Endothelial cell of umbilical vein (primary cell): ENCODE results near the gene PANX1. TPM values are rescaled to one million over a fixed set of nuclear protein-coding genes. Genes with fewer than 3 reads are reported as not detected.

Experiments used
- BruUV-seq: library from RNA; stranded (reverse); fragments of 400-500 nt; replicated peaks from 2 replicates; lab custom pipeline; 2021; lab: Mats Ljungman, UMichigan
- CTCF ChIA-PET: fragments of 300-600, 350-600 bp; sonication (Branson Sonifier 250); formaldehyde crosslinking; loops from one replicate; lab custom pipeline; 2021; ENCODE audit warnings: antibody characterized with exemption, inconsistent platforms; lab: Charles Lee
- POLR2A ChIA-PET: fragments of 300-600, 350-600 bp; sonication (Branson Sonifier 250); formaldehyde crosslinking; loops from one replicate; lab custom pipeline; 2021; ENCODE audit warnings: antibody characterized with exemption, inconsistent platforms; lab: Charles Lee
- DNase-seq: peaks from one replicate; pipeline ENCODE4 v3.0.0-alpha.2; 2011; ENCODE audit warnings: low read depth, low spot score
- FAIRE-seq: peaks from 2 replicates; lab custom pipeline; 2011; peaks lifted over from hg19 to GRCh38; lab: Jason Lieb, UNC
- H2AFZ ChIP-seq: 2 replicates; pipeline ENCODE4 v1.6.0; 2012; ENCODE audit warnings: low read depth, low read length, control low read depth, inconsistent platforms
- H3K27ac ChIP-seq: 2 replicates; pipeline ENCODE4 v1.5.1; 2011; ENCODE audit warnings: low read depth, mild to moderate bottlenecking, control low read depth, low read length, moderate library complexity; ENCODE audit not compliant: insufficient read depth
- H3K27me3 ChIP-seq, 2 experiments: 2 replicates each; pipeline versions ENCODE4 v1.6.0 to v1.6.1; 2011; ENCODE audit warnings: low read length in 2 of 2, mixed read lengths in 1 of 2; ENCODE audit not compliant: control insufficient read depth in 2 of 2, insufficient read depth in 2 of 2
- H3K36me3 ChIP-seq, 2 experiments: 2 replicates in 1 of 2; 3 replicates in 1 of 2; pipeline ENCODE4 v1.5.1; 2011; ENCODE audit warnings: low read length in 2 of 2, mild to moderate bottlenecking in 1 of 2, moderate library complexity in 1 of 2; ENCODE audit not compliant: control insufficient read depth in 2 of 2, insufficient read depth in 2 of 2; ENCODE audit errors: extremely low read depth in 1 of 2
- H3K4me1 ChIP-seq: 3 replicates; pipeline ENCODE4 v1.5.1; 2011; ENCODE audit warnings: mild to moderate bottlenecking, low read length; ENCODE audit not compliant: control insufficient read depth, insufficient read depth; ENCODE audit errors: extremely low read depth
- H3K4me2 ChIP-seq: 2 replicates; pipeline ENCODE4 v1.6.1; 2011; ENCODE audit warnings: low read length, control low read depth, mixed read lengths; ENCODE audit not compliant: insufficient read depth
- H3K4me3 ChIP-seq, 3 experiments: fragments of 200-600 bp in 1 of 3; sonication (generic), shearing (Covaris generic) in 1 of 3; replicated peaks in 1 of 3; 2 replicates each; pipeline ENCODE4 v1.5.1; 2011 to 2016; ENCODE audit warnings: control low read depth in 3 of 3, low read length in 3 of 3, mild to moderate bottlenecking in 2 of 3, inconsistent platforms in 1 of 3, low read depth in 1 of 3, moderate library complexity in 1 of 3; ENCODE audit not compliant: insufficient read depth in 1 of 3
- H3K79me2 ChIP-seq: 2 replicates; pipeline ENCODE4 v1.6.0; 2012; ENCODE audit warnings: low read length, inconsistent platforms; ENCODE audit not compliant: control insufficient read depth, insufficient read depth
- H3K9ac ChIP-seq: replicated peaks from 2 replicates; pipeline ENCODE3; 2011; ENCODE audit warnings: low read length, control low read depth; ENCODE audit not compliant: insufficient read depth; ENCODE audit errors: extremely low read depth
- H3K9me1 ChIP-seq: replicated peaks from 3 replicates; pipeline ENCODE4 v1.6.0; 2011; ENCODE audit warnings: mild to moderate bottlenecking, low read length; ENCODE audit not compliant: control insufficient read depth, insufficient read depth; ENCODE audit errors: extremely low read depth
- H3K9me3 ChIP-seq: replicated peaks from 2 replicates; pipeline ENCODE4 v1.5.1; 2012; ENCODE audit warnings: low read length, inconsistent platforms; ENCODE audit not compliant: control insufficient read depth, insufficient read depth
- H4K20me1 ChIP-seq: replicated peaks from 2 replicates; pipeline ENCODE3; 2011; ENCODE audit warnings: mild to moderate bottlenecking, low read length; ENCODE audit not compliant: control insufficient read depth, insufficient read depth; ENCODE audit errors: extremely low read depth
- EZH2 ChIP-seq: IDR thresholded peaks from 2 replicates; pipeline ENCODE4 v1.6.1; 2012; ENCODE audit warnings: borderline replicate concordance, low read depth, mild to moderate bottlenecking, moderate library complexity, low read length, inconsistent platforms; ENCODE audit not compliant: severe bottlenecking
- FOS ChIP-seq: IDR thresholded peaks from 2 replicates; pipeline ENCODE4 v1.6.1; 2011; ENCODE audit warnings: mild to moderate bottlenecking, low read length, moderate library complexity, borderline replicate concordance; ENCODE audit not compliant: insufficient read depth
- GATA2 ChIP-seq: IDR thresholded peaks from 2 replicates; pipeline ENCODE4 v1.7.0; 2011; ENCODE audit warnings: low read depth, mild to moderate bottlenecking, moderate library complexity, mixed read lengths, low read length; ENCODE audit not compliant: insufficient read length, insufficient read depth
- JUN ChIP-seq: IDR thresholded peaks from 2 replicates; pipeline ENCODE4 v1.6.1; 2011; ENCODE audit warnings: borderline replicate concordance, low read depth; ENCODE audit not compliant: insufficient read length, insufficient read depth
- MYC ChIP-seq: IDR thresholded peaks from one replicate; pipeline ENCODE4 v1.6.1; 2011; ENCODE audit warnings: mild to moderate bottlenecking, low read depth, low read length
- POLR2A ChIP-seq: IDR thresholded peaks from 2 replicates; pipeline ENCODE4 v1.6.1; 2012; ENCODE audit warnings: low read depth, mild to moderate bottlenecking, control low read depth, low read length
- POLR2AphosphoS5 ChIP-seq: IDR thresholded peaks from 2 replicates; pipeline ENCODE4 v1.6.1; 2012; ENCODE audit warnings: low read depth, mild to moderate bottlenecking, control low read depth, low read length, moderate library complexity; ENCODE audit not compliant: insufficient read depth
- dilution Hi-C: fragments of 300-500 bp; cut with MboI; formaldehyde crosslinking; loops from one replicate; pipeline ENCODE4 v1.15.0; 2019; ENCODE audit warnings: low sequenced_read_pairs; ENCODE audit not compliant: extremely low pct_ligation_motif_present
- intact Hi-C: fragments of 100-400 bp; cut with micrococcal nuclease; formaldehyde crosslinking; loops from one replicate; pipeline ENCODE4 v1.10.0; 2022
- polyA plus RNA-seq, 4 experiments: library from polyadenylated mRNA; depleted of rRNA in 3 of 4; stranded (reverse) in 3 of 4; unstranded in 1 of 4; fragments of >200 nt; gene quantifications; 2 replicates each; pipeline versions ENCODE4 v1.2.1 to v1.2.3, GENCODE V29; 2011 to 2012; ENCODE audit warnings: missing spikeins in 1 of 4
- total RNA-seq: library from RNA; stranded (reverse); gene quantifications from 2 replicates; pipeline ENCODE4 v1.2.3, GENCODE V29; 2021
- TF ChIP-seq, protein P1 (sequence below), 2 donors: IDR thresholded peaks; 1 replicate in 1 of 2; 2 replicates in 1 of 2; pipeline ENCODE4 v1.5.1; 2011; ENCODE audit warnings: low read length in 2 of 2, mild to moderate bottlenecking in 2 of 2, moderate library complexity in 2 of 2, control low read depth in 1 of 2, inconsistent platforms in 1 of 2, low read depth in 1 of 2; ENCODE audit not compliant: insufficient read depth in 1 of 2; ENCODE audit errors: extremely low read depth in 1 of 2
- TF ChIP-seq, protein P2 (sequence below): IDR thresholded peaks from 2 replicates; pipeline ENCODE4 v1.6.1; 2011; ENCODE audit not compliant: insufficient read depth, insufficient read length

Gene PANX1
- total and polyA plus RNA-seq, 2 donors (not counting 3 experiments of a cell fraction or from before 2014, with no cell fraction given), result 9.5 to 20.9 TPM

DNA sequence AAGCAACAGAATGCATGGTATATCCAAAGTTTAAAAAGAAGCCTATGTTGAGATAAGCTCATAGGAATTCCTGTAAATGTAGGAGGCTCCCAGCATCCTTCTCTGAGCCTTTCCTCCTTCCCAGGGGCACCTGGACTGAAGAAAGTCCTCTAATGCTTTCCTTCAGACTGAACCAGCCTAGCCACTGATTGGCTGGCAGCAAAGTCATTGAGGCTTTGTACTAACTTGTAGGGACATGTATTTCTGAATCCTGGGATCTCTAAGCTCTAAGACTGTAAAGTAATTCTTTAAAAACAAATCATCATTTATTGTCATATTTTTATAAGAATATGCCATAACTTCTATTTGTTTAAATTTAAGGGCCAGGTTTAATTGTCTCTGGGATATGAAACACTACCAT lies 23.9 kb upstream of the PANX1 start:
- H4K20me1 ChIP-seq, result no peaks in the 10 kb centered on the region
- dilution Hi-C loops (no loop called here), intact Hi-C loops (no loop called here)
- ChIA-PET CTCF (interaction anchor here (1.2 to 1.6 kb wide), 2 partner anchors 12 to 79 kb away, joined by 3 to 4 read pairs; no protein-coding TSS in a partner anchor), POLR2A (no interaction called here)
- DNase-seq (no peak), FAIRE-seq (no peak)
- no peak overlapping the region for H3K4me3 ChIP-seq
- H2AFZ ChIP-seq, result no peak overlapping the region
- H3K9me1 ChIP-seq, result no peaks in the 10 kb centered on the region
- no peak overlapping the region for H3K27ac ChIP-seq
- no peak overlapping the region for H3K4me2 ChIP-seq
- H3K36me3 ChIP-seq, result no peaks in the 10 kb centered on the region
- TF ChIP-seq FOS (no peak), GATA2 (no peak), JUN (no peak), POLR2A (no peak), MYC (no peak), POLR2AphosphoS5 (no peak), EZH2 (no peak)
- TF ChIP-seq, protein P1, sequence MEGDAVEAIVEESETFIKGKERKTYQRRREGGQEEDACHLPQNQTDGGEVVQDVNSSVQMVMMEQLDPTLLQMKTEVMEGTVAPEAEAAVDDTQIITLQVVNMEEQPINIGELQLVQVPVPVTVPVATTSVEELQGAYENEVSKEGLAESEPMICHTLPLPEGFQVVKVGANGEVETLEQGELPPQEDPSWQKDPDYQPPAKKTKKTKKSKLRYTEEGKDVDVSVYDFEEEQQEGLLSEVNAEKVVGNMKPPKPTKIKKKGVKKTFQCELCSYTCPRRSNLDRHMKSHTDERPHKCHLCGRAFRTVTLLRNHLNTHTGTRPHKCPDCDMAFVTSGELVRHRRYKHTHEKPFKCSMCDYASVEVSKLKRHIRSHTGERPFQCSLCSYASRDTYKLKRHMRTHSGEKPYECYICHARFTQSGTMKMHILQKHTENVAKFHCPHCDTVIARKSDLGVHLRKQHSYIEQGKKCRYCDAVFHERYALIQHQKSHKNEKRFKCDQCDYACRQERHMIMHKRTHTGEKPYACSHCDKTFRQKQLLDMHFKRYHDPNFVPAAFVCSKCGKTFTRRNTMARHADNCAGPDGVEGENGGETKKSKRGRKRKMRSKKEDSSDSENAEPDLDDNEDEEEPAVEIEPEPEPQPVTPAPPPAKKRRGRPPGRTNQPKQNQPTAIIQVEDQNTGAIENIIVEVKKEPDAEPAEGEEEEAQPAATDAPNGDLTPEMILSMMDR (IDR thresholded peaks at IDR 0.05; ENCODE audit: extremely low read depth in 1 of 2, insufficient read depth in 1 of 2, low read depth in 1 of 2, low read length in 2 of 2), result no peak
- TF ChIP-seq, protein P2, sequence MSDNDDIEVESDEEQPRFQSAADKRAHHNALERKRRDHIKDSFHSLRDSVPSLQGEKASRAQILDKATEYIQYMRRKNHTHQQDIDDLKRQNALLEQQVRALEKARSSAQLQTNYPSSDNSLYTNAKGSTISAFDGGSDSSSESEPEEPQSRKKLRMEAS, result no peak
- no peaks in the 10 kb centered on the region for H3K79me2 ChIP-seq
- no peaks in the 10 kb centered on the region for H3K27me3 ChIP-seq
- no peak overlapping the region for H3K9ac ChIP-seq
- no peaks in the 10 kb centered on the region for H3K4me1 ChIP-seq
- no peaks in the 10 kb centered on the region for H3K9me3 ChIP-seq
- no TSS peak for BruUV-seq
